DMS153 treated with DMSO at 0.1 percent for 48 hours (cell line): ENCODE results near the gene SETSIP.
"Not testable (repeated sequence)": the region's sequence is repeated elsewhere in the genome, so short reads cannot be mapped to it uniquely, and the experiment has no call there.

ENCODE experiments used
- DNase-seq: peaks from one replicate; lab custom pipeline; 2025; ENCODE audit not compliant: unreplicated experiment; lab: John Stamatoyannopoulos, UW

Gene SETSIP, protein sequence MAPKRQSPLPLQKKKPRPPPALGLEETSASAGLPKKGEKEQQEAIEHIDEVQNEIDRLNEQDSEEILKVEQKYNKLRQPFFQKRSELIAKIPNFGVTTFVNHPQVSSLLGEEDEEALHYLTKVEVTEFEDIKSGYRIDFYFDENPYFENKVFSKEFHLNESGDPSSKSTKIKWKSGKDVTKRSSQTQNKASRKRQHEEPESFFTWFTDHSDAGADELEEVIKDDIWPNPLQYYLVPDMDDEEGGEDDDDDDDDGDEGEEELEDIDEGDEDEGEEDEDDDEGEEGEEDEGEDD

DNA sequence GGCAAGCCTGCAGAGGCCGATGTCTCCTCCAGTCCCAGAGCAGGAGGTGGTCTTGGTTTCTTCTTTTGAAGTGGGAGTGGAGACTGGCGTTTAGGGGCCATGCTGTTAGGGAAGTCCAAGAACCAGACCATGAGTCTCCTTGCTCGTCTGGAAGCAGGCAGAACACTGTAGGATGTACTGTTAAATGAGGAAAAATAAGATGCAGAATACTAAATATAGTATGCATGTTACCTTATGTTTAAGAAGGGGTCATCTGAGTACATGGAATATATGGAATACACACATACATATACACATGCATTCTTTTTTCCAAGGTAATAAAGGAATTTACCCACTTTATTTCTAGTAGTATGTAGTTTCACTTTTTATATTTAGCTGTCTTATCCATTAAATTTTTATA lies at the start of gene SETSIP:
SETSIP (minus strand) TSS at position 101 of the 400 bp plus-strand sequence; CDS start at position 101, 0 bp downstream.
- DNase-seq = no peak

DNA sequence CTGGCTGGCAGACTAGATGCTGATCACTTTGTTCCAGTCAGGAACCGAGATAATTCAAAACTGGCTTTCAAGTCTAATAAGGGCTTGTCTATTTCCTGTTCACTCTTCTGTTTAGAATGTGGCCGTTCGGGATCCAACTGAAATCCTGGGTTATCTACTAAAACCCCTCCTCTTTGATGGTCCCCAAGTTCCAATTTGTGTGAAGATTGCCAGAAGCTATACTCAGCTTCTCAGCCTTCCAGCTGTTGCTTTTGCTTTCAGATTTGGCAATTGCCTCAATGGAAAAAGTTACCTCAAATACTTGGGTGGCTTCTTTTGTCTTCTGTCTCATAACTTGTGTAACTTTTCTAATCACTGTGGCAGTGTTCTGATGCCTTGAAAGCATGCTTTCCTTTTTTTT lies 48.7 kb upstream of the SETSIP start:
- no peak for DNase-seq

- DNase-seq = no peak
Measured at GRCh38 chr1:92118826-92119225, 43.6 kb upstream of the SETSIP start.

DNA sequence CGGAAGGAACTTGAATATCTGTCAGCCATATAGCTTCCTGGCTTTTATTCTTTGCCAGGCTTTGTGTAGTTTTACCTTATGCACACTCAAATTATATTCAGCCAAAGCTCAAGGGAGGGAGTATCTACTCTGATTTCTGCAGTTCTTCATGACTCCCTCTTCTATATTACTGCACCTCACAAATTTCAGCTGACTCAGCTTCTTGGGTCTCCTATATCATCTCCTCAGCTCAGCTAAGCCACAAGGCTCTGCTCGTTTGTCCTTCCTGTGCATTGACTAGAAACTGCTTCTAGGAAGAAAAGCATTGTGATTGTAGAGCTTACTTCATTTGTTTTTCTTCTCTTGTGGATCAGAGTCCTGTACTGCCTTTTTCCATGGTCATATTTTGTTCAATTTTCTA lies 42.3 kb upstream of the SETSIP start:
- no peak for DNase-seq

GRCh38 chr1:92108631-92109030 lies 33.4 kb upstream of the SETSIP start:
- DNase-seq = no peak

DNA sequence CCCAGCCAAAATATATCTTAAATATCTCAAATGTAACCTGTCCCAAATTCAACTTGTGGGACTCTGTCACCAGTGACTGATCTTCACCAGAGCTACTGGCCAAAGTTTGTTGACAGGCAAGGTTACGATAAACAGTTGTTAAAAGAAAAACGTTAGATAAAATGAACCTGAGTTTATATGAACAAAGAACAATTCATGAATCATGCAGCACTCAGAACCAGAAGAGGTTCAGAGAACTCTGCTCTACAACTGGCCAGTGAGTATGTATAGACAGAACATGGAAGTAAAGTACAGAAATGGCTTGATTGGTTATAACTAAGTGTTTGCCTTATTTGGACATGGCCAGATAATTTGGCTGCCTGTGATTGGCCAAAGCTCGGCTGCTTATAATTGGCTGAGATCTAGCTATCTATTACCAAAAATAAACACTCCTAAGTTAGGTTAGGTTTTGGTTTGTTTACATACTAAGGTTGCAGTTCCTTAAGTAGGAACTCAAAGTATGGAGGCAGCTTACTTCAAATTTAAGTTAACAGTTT lies 30.4 kb upstream of the SETSIP start:
- no peak for DNase-seq

DNA sequence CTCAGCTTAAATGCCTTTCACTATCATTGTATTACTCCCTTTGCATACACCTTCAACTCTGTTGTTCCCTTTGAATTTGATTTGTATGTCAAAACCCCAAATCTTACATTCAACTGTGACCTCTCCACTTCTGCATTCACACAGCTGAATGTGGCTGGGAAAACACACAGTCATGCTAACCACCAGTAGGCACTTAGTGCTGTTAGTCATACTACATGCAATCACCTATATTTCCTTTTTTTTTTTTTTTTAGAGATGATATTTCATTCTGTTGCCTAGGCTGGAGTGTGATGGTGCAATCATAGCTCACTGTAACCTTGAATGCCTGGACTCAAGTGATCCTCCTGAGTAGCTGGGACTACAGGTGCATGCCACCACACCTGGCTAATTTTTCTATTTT lies 21.1 kb upstream of the SETSIP start:
- no peak for DNase-seq

DNA sequence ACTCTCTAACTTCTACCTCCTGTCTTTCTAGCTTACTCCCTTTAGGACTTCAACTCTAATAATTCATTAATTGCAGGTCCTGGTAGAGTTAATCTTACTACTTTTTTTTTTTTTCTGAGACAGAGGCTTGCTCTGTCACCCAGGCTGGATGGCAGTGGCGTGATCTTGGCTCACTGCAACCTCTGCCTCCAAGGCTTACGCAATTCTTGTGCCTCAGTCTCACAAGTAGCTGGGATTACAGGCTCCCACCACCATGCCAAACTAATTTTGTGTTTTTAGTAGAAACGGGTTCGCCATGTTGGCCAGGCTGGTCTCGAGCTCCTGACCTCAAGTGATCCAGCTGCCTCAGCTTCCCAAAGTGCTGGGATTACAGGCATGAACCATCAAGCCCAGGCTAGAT lies 20.7 kb upstream of the SETSIP start:
- no peak for DNase-seq

DNA sequence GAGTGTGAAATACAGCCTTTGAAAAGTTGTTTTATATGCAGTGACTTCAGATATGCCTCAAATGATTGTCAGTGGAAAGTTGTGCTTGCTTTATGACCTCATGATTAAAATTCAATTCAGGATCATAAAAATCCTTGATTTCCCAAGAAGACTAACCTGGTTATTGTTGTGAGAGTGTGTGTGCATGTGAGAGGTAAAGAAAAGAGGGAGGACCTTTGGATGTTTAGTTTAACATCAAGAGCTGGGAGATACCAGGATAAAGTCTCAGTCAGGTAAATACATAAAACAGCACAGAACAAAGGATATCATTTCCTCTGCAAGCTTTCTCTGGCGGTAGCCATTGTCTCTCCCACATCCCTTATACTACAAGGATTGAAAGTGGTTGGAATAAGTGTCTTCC lies 19.4 kb upstream of the SETSIP start:
- DNase-seq = peak; percentile 24

DNA sequence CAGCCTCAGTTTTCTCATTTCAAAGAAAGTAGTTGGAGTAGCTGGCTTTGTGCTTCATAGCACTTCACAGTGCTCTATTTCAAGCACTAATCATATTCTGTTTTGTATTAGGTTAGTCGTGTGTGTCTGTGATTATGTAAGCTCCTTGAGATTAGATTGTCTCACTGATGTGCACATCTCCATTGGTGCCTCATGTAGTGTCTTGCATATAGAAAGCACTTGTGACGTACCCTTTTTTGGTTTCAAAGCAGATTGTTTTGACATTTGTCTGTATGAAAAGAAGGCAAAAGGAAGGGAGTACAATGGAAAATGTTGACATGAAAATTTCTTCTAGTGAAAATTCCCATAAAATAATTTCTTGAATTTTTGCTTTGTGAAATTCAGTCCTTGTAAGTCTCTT lies 18.9 kb upstream of the SETSIP start:
- DNase-seq = no peak

DNA sequence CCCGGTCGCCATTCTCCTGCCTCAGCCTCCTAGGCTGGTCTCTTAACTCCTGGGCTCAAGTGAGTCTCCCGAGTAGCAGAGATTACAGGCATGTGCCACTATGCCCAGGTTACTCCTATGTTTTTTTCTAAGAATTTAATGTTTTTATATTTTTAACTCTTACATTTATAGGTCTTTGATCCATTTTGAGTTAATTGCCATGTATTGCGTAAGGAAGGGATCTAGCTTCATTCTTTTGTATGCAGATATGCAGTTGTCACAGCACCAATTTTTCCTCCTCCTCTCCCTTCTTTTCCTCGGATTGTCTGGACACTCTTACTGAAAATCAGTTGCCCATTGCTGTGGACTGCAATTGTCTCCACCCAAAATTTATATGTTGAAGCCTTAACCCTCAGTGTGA lies 16.4 kb upstream of the SETSIP start:
- no peak for DNase-seq

GRCh38 chr1:92087542-92087941 lies 12.3 kb upstream of the SETSIP start:
- peak; percentile 3 for DNase-seq

DNA sequence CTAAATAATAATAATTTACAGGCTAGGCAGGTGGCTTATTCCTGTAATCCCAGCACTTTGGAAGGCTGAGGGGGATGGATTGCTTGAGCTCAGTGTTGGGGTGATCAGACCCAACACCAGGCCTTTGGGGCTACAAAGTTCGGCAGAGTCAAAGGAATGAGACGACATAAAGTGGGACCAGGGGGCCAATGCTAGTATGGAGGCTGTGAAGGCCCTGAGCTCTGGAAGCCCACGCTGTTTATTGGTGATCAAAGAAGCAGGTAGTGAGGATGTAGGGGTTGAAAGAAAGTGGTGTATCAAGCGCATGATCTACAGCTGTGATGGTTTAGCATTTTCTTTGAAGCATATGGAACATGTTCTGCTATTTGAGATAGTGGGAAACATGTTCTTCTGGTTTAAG lies 10.5 kb upstream of the SETSIP start:
- no peak for DNase-seq

GRCh38 chr1:92084651-92085050 lies 9.4 kb upstream of the SETSIP start:
- no peak for DNase-seq

DNA sequence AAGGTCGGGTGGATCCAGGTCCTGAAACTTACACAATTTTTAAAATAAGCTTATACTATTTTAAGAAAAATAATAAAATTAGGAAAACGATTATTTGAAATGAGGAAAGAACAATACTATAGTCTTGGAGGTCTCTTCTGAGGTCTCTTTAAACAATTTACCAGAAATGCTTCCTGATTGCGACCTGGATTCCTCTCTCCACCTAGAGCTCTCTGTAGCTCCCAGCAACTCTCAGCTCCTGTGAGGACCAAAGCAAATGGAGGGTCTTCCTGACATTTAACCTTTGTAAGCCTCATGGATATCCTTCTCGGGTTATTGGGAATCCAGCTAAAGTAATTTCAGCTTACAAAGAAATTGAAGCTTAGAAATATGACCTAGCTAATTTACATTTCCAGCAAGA lies 5.8 kb upstream of the SETSIP start:
- DNase-seq = no peak

DNA sequence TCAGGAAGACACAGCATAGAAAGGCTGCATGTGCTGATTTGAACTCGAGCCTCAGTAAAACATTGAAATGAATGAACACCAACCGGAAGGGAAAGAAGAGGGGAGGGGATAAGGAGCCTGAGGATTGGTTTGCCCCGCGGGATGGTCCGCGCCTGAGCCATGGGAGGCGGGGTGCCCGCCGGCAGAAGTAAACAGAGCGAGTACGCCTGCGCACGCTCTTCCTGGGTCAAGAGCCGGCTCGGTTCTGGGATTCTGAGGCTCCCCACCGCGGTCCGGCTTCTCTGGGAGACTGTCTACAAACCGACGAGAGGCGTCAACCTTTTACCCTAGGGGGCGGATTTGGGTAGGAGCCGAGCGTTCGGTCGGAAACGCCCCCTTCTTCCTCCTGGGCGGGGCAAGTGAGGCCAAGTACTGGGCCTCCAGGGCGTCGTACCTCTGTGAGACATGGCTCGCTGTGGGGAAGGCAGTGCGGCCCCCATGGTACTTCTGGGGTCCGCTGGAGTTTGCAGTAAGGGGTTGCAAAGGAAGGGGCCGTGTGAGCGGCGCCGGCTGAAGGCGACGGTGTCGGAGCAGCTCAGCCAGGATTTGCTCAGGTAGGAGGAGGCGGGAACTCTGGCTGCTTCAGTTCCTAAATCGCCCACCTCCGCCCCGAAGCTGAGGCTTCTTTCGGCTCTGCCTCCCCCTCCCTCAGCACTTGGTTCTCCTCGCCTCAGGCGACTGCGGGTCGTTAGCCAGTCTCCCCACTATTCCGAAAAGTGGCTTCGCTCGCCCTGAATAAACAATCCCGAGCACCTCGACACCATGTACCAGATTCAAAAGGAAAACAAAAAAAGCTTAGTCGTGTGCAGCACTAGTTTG lies 5.1 kb upstream of the SETSIP start, which contains the start of gene BTBD8:
BTBD8 (plus strand) TSS at position 218 of the 858 bp plus-strand sequence; CDS start at position 445, 227 bp downstream.
- peak; percentile 68 for DNase-seq

DNA sequence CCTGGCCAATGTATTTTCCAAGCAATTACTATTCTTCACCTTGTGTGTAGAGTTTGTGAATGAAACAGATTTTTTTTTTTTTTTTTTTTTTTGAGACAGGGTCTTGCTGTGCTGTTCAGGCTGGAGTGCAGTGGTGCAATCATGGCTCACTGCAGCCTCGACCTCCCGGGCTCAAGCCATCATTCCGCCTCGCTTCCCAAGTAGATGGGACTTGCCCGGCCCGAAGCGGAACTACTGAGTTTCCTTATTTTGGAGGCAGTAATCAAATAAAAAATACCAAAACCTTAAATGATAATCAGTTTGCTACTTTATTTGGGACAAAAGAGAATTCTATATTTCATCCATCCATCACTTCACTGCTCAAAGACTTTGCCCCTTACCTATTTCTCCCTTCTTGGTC lies 4.2 kb upstream of the SETSIP start:
- DNase-seq = no peak

GRCh38 chr1:92078077-92078476 lies 2.9 kb upstream of the SETSIP start:
- not testable (repeated sequence) for DNase-seq

GRCh38 chr1:92076363-92076762 lies 1.2 kb upstream of the SETSIP start:
- no peak for DNase-seq

DNA sequence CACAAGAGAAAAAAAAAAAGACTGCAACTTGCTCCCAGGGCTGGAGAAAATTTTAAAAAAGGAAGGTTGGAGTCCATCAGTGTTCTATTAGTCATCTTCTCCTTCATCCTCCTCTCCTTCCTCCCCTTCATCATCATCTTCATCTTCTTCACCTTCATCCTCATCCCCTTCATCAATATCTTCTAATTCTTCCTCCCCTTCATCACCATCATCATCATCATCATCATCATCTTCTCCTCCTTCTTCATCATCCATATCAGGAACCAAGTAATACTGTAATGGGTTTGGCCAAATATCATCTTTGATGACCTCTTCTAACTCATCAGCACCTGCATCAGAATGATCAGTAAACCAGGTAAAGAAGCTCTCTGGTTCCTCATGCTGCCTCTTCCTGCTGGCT lies 765 bp downstream of the SETSIP start:
- DNase-seq = not testable (repeated sequence)

DNA sequence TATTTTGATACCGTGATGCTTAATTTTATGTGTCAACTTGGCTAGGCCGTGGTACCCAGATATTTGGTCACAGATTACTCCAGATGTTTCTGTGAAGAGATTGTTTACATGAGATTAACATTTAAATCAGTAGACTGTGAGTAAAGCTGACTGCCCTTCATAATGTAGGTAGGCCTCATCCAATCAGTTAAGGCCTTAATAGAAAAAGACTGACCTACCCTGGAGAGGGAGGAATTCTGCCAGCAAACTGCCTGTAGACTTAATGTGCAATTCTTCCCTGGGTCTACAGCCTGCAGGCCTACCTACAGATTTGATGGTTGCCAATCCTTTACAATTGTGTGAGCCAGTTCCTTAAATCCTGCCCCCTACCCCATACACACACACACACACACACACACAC lies 4.3 kb downstream of the SETSIP start:
- no peak for DNase-seq

DNA sequence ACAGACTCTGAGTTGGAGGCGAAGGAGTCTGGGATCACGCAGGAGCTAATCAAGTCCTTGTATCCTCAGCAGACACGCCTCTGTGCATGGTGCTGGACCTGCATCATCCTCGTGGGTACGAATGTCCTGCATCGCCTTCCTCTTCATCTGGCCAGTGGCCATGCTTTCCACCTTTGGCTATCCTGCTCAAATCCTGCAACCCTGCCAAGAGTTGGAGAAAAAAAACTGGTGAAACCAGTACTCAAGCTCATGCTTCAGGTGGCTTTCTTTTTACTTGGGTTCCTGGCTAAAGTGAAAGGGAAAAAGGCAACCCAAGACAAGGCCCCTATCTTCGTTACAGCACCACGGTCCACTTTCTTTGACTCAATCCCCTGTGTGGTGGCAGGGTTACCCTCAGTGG lies 8.9 kb downstream of the SETSIP start:
- DNase-seq = no peak
